ENCODE results near the gene GNB5.
"Not testable (repeated sequence)": the region's sequence is repeated elsewhere in the genome, so short reads cannot be mapped to it uniquely, and the experiment has no call there.

DNA sequence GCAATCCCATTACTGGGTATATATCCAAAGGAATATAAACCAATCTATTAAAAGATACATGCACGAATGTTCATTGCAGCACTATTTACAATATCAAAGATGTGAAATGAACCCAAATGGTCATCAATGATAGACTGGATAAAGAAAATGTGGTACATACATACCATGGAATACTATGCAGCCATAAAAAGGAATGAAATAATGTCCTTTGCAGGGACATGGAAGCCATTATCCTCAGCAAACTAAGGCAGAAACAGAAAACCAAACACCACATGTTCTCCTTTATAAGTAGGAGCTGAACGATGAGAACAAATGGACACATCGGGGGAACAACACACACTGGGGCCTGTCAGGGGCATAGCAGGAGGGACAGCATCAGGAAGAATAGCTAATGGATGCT, 21.0 kb downstream of the GNB5 start:
- not testable (repeated sequence) for TF ChIP-seq CTCF (IDR thresholded peaks at IDR 0.05; ENCODE audit: low read length); EZH2 (optimal IDR thresholded peaks at IDR 0.05; ENCODE audit: low read depth, low read length)
